Measurements from ENCODE around the gene CSF3. TPM values are rescaled to one million over a fixed set of nuclear protein-coding genes. Genes with fewer than 3 reads are reported as not detected.

CSF3 gene
- total RNA-seq: not detected in 2 replicates

GRCh38 chr17:40015005-40015997 lies at the start of gene CSF3:
Gene CSF3, plus strand, starts transcription at chr17:40015440. Its CDS starts 35 bp downstream, at chr17:40015475.

GRCh38 chr17:39980351-39981206 lies 34.7 kb upstream of the CSF3 start, which contains the start of gene PSMD3:
Gene PSMD3, plus strand, starts transcription at chr17:39980807. Its CDS starts 164 bp downstream, at chr17:39980971.

GRCh38 chr17:40062329-40063186 lies 47.3 kb downstream of the CSF3 start, which contains the start of gene THRA:
Gene THRA, plus strand, starts transcription at chr17:40062965. Its CDS starts 11,524 bp downstream, at chr17:40074489.

Other genes with a start within 250 kb of the CSF3 start
- gene IKZF3, start 151.1 kb upstream of the CSF3 start, total RNA-seq: not detected in 2 replicates
- not detected in 2 replicates for gene ZPBP2, start 147.2 kb upstream of the CSF3 start, total RNA-seq
- 6.7 and 9.4 TPM in 2 replicates for gene GSDMB, start 96.8 kb upstream of the CSF3 start, total RNA-seq
- 94.8 and 98.3 TPM in 2 replicates for gene ORMDL3, start 87.8 kb upstream of the CSF3 start, total RNA-seq
- gene LRRC3C, start 87.7 kb upstream of the CSF3 start, total RNA-seq: not detected in 2 replicates
- not detected in 2 replicates for gene GSDMA, start 52.4 kb upstream of the CSF3 start, total RNA-seq
- 73.2 and 87.1 TPM in 2 replicates for gene PSMD3, start 34.6 kb upstream of the CSF3 start, total RNA-seq
- gene MED24, start 39.0 kb downstream of the CSF3 start, total RNA-seq: 23.3 and 25.6 TPM in 2 replicates
- gene THRA, start 47.5 kb downstream of the CSF3 start, total RNA-seq: 21.1 and 28.8 TPM in 2 replicates
- 2.9 and 3.9 TPM in 2 replicates for gene NR1D1, start 85.1 kb downstream of the CSF3 start, total RNA-seq
- gene MSL1, start 106.5 kb downstream of the CSF3 start, total RNA-seq: 36.6 and 38.4 TPM in 2 replicates
- gene CASC3, start 125.1 kb downstream of the CSF3 start, total RNA-seq: 27.3 and 29.6 TPM in 2 replicates
- gene RAPGEFL1, start 162.0 kb downstream of the CSF3 start, total RNA-seq: 0.40 and 0.75 TPM in 2 replicates
- gene WIPF2, start 203.9 kb downstream of the CSF3 start, total RNA-seq: 5.3 and 7.6 TPM in 2 replicates